ENCODE results near the gene TMEM170A. TPM values are rescaled to one million over a fixed set of nuclear protein-coding genes. Genes with fewer than 3 reads are reported as not detected.

The TMEM170A gene
- total RNA-seq, 2 donors from 2014 or later: 22.6 to 30.8 TPM

DNA sequence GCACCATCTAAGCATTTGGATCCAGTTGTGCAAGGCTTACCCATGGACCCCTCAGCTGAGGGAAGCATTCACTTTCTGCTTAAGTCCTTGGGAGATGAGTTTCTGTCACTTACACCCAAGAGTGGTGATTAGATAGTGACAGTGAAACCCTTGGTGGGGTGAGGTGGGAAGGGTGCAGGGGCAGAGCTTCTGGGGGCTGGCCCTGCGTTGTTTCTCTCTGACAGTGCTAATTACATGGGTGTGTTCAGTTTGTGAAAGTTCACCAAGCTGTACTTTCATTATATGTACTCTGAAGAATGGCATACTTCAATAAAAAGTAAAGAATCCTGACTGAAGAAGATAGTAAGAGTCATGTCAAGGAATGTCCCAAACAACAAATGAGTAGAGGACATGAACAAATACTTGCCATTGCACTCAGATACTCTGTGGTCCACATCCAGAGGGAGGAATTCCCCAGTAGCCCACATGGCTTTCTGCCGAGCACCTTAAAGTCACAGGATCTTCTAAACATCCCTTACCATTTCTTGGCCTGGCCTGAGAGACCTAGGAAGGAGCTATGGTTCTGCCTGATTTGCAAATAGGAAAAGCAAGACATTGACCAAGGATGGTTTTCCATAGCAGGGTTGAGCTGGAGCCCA lies 22.3 kb upstream of the TMEM170A start:
- no peaks in the 10 kb centered on the region for H3K36me3 Mint-ChIP-seq (ENCODE audit: low read depth)
- H3K27ac Mint-ChIP-seq: no peak overlapping the region
- ATAC-seq (replicated peaks): peak; percentile 52
- no peaks in the 10 kb centered on the region for H3K4me1 Mint-ChIP-seq
- no peaks in the 10 kb centered on the region for H3K9me3 Mint-ChIP-seq
- H3K27me3 Mint-ChIP-seq: peaks cover 18% of the 10 kb centered on the region
- H3K4me3 Mint-ChIP-seq: no peak overlapping the region

GRCh38 chr16:75486014-75486675 lies 21.7 kb upstream of the TMEM170A start:
- Mint-ChIP-seq H3K27me3 (peaks cover 18% of the 10 kb centered on the region), H3K9me3 (no peaks in the 10 kb centered on the region), H3K4me3 (no peak overlapping the region), H3K36me3 (ENCODE audit: low read depth) (no peaks in the 10 kb centered on the region), H3K4me1 (no peaks in the 10 kb centered on the region), H3K27ac (no peak overlapping the region)
- ATAC-seq (replicated peaks): no peak

DNA sequence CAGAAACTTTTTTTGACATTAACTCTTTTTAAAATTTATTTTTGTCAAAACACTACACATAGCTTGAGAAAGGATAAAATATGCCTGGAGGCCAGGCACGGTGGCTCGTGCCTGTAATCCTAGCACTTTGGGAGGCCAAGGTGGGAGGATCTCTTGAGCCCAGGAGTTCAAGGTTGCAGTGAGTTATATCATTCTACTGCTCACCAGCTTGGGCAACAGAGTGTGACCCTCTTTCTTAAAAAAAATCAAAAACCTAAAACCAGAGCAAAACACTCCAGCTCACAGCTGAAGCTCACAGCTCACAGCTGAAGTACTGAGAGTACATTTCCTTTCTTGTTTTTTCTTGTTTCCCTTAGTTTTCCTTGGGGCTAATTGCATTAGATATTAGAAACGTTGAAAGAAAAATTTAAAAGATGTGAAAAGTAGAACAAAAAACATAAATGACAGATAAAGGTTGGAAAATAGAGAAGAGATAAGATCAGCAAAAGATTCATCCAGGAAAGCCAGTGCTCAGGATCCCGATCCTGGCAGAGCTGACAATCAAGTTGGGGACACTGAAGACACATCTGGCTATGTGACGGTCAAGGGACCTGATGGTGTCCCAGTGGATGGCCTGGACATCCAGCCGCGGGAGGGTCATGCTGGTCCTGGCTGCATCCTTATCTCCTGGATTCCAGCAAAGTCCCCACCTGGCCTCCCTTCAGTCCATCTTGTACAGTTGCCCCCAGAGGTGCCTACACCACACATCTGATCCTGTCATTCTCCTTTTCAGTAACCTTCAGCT lies 20.9 kb upstream of the TMEM170A start:
- H3K4me3 Mint-ChIP-seq: no peak overlapping the region
- H3K36me3 Mint-ChIP-seq (ENCODE audit: low read depth): no peaks in the 10 kb centered on the region
- H3K9me3 Mint-ChIP-seq: no peaks in the 10 kb centered on the region
- H3K27ac Mint-ChIP-seq: no peak overlapping the region
- ATAC-seq (replicated peaks): no peak
- H3K4me1 Mint-ChIP-seq: no peaks in the 10 kb centered on the region
- peaks cover 18% of the 10 kb centered on the region for H3K27me3 Mint-ChIP-seq

- no peaks in the 10 kb centered on the region for H3K36me3 Mint-ChIP-seq (ENCODE audit: low read depth)
- peak; percentile 39 for ATAC-seq (replicated peaks)
- H3K27me3 Mint-ChIP-seq: peaks cover 13% of the 10 kb centered on the region
- H3K4me3 Mint-ChIP-seq: no peak overlapping the region
- H3K9me3 Mint-ChIP-seq: no peaks in the 10 kb centered on the region
- no peak overlapping the region for H3K27ac Mint-ChIP-seq
- no peaks in the 10 kb centered on the region for H3K4me1 Mint-ChIP-seq
These were observed 18.7 kb upstream of the TMEM170A start for GRCh38 chr16:75483222-75483621.

DNA sequence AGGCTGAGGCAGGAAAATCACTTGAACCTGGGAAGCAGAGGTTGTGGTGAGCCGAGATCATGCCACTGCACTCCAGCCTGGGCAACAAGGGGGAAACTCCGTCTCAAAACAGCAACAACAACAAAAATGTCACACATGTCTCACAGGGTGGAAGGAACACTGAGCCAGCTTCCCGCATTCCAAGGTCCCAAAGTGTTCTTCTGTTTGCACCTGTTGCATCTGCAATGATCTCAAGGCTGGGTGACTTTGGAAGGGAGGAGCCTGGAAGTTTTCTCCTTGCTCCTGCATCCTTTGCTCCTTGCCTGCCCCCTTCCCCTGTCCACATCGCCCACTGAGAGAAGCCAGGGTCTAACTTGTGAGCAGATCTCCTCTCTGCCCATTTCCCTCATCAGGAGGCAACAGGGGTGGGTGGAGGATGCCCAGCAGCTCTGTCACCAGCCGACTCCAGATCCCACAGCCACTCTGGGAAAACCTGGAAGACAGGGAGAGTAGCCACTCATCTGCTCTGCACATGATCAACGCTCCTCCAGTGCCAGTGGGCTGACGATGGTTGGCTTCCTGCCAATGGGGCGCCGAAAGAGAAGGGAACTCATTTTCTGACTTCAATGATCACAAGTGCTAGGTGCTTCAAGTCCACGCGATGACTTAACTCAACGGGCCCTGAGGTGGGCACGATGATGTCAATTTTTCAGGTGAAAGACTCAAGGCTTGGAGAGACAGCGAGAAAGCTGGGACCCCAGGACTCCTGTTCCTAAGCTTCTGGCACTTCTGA lies 18.1 kb upstream of the TMEM170A start:
- H3K27ac Mint-ChIP-seq: no peak overlapping the region
- no peaks in the 10 kb centered on the region for H3K36me3 Mint-ChIP-seq (ENCODE audit: low read depth)
- no peaks in the 10 kb centered on the region for H3K4me1 Mint-ChIP-seq
- H3K27me3 Mint-ChIP-seq: peaks cover 13% of the 10 kb centered on the region
- no peak for ATAC-seq (replicated peaks)
- no peaks in the 10 kb centered on the region for H3K9me3 Mint-ChIP-seq
- no peak overlapping the region for H3K4me3 Mint-ChIP-seq

- no peak overlapping the region for H3K4me3 Mint-ChIP-seq
- H3K36me3 Mint-ChIP-seq (ENCODE audit: low read depth): no peaks in the 10 kb centered on the region
These were observed 17.0 kb upstream of the TMEM170A start for GRCh38 chr16:75481475-75481874.

GRCh38 chr16:75479421-75479990 lies 15.0 kb upstream of the TMEM170A start:
- ATAC-seq (replicated peaks): no peak
- H3K9me3 Mint-ChIP-seq: no peaks in the 10 kb centered on the region
- H3K27ac Mint-ChIP-seq: no peak overlapping the region
- no peaks in the 10 kb centered on the region for H3K4me1 Mint-ChIP-seq
- H3K36me3 Mint-ChIP-seq (ENCODE audit: low read depth): no peaks in the 10 kb centered on the region
- H3K4me3 Mint-ChIP-seq: no peak overlapping the region
- no peaks in the 10 kb centered on the region for H3K27me3 Mint-ChIP-seq

More at GRCh38 chr16:75481475-75481874, 17.0 kb upstream of the TMEM170A start:
- Mint-ChIP-seq H3K27ac (no peak overlapping the region), H3K9me3 (no peaks in the 10 kb centered on the region), H3K27me3 (peaks cover 9% of the 10 kb centered on the region), H3K4me1 (no peaks in the 10 kb centered on the region)
- no peak for ATAC-seq (replicated peaks)

DNA sequence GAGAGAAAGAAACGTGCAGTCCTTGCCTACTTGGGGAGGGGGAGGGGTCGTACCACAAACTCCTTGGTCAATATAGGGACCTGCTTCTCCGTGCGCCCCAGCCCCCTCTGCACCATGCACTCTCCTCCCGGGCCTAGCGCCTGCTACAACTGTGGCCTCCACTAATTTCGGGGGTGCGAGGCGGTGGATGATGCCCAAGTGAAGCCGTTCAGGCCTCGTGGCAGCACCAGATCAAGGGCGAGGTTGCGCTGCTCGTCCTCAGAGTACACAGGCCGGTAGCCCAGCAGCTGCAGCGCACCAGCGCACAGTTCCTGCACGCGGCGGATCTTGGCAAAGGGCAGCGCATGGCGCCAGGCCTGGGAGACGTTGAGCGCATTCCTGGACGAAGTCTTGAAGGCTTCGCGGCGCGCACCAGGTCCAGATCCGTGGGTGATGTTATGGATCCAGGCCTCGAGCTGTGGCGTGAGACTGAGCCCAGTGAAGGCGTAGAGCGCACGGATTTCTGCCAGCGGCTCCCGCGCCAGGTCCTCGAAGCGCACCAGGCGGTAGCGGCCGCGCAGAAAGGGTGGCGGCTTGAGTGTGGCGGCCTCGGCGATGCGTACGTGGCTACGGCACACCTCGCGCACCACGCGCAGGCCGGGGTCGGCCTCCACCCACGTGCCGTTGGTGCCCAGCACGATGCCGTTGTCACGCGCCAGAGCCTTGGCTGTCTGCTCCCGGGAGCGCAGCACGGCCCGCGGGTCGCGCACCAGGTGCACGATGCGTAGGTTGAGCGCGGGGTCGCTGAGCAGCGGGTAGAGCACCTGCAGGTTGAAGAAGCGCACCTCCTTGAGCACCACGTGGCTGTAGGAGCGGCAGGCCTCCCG lies 14.2 kb upstream of the TMEM170A start:
- H3K27ac Mint-ChIP-seq: no peak overlapping the region
- ATAC-seq (replicated peaks): no peak
- H3K4me3 Mint-ChIP-seq: no peak overlapping the region
- H3K4me1 Mint-ChIP-seq: no peaks in the 10 kb centered on the region
- H3K9me3 Mint-ChIP-seq: no peaks in the 10 kb centered on the region
- no peaks in the 10 kb centered on the region for H3K27me3 Mint-ChIP-seq
- H3K36me3 Mint-ChIP-seq (ENCODE audit: low read depth): no peaks in the 10 kb centered on the region

DNA sequence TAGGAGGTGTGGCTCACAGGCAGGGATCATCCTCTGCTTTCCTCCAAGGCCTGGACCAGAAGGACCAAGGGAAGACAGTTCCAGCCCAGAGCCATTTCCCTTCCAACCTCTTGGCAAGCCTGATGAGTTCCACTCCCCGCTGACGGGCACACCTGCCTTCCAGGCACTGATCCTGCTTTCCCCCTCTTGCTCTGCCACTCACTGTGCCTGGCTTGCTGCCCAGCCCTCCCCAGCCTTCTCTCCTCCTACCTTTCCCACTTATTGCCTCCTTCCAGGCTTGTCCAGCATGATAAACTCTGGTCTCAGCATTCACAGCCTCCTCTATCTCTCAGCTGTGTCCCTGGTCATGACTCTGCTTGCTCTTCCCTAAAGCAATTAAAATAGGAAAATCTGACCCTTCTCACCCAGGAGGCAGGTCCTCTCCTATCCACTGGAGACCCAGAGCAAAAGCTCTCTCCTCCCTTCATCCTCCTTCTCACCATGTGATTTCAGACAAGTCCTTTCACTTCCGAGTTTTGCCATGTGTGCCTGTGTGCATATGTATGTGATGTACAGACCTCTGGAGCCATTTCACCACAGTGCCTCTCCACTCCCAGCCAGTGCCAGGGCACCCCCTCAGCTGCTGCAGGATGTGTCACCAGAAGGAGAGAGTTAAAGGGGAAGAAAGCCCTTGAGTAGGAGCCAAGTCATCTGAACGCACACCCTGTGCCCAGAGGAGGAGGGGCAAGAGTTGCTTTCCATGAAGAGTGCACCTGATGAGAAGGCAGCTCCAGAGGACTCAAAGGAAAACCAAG lies 13.4 kb upstream of the TMEM170A start:
- ATAC-seq (replicated peaks): no peak
- Mint-ChIP-seq H3K4me3 (no peak overlapping the region), H3K9me3 (no peaks in the 10 kb centered on the region), H3K36me3 (ENCODE audit: low read depth) (no peaks in the 10 kb centered on the region), H3K27me3 (no peaks in the 10 kb centered on the region), H3K27ac (no peak overlapping the region), H3K4me1 (no peaks in the 10 kb centered on the region)

GRCh38 chr16:75476817-75477216 lies 12.3 kb upstream of the TMEM170A start:
- no peak overlapping the region for H3K4me3 Mint-ChIP-seq
- ATAC-seq (replicated peaks): no peak
- H3K4me1 Mint-ChIP-seq: peaks cover 3% of the 10 kb centered on the region
- H3K9me3 Mint-ChIP-seq: no peaks in the 10 kb centered on the region
- no peak overlapping the region for H3K27ac Mint-ChIP-seq
- no peaks in the 10 kb centered on the region for H3K36me3 Mint-ChIP-seq (ENCODE audit: low read depth)
- H3K27me3 Mint-ChIP-seq: no peaks in the 10 kb centered on the region

- no peaks in the 10 kb centered on the region for H3K27me3 Mint-ChIP-seq
- ATAC-seq (replicated peaks): peak; percentile 70
- H3K9me3 Mint-ChIP-seq: no peaks in the 10 kb centered on the region
- H3K27ac Mint-ChIP-seq: no peak overlapping the region
- no peaks in the 10 kb centered on the region for H3K36me3 Mint-ChIP-seq (ENCODE audit: low read depth)
- H3K4me1 Mint-ChIP-seq: peaks cover 5% of the 10 kb centered on the region
- no peak overlapping the region for H3K4me3 Mint-ChIP-seq
These were observed 10.9 kb upstream of the TMEM170A start for GRCh38 chr16:75475420-75475847.

DNA sequence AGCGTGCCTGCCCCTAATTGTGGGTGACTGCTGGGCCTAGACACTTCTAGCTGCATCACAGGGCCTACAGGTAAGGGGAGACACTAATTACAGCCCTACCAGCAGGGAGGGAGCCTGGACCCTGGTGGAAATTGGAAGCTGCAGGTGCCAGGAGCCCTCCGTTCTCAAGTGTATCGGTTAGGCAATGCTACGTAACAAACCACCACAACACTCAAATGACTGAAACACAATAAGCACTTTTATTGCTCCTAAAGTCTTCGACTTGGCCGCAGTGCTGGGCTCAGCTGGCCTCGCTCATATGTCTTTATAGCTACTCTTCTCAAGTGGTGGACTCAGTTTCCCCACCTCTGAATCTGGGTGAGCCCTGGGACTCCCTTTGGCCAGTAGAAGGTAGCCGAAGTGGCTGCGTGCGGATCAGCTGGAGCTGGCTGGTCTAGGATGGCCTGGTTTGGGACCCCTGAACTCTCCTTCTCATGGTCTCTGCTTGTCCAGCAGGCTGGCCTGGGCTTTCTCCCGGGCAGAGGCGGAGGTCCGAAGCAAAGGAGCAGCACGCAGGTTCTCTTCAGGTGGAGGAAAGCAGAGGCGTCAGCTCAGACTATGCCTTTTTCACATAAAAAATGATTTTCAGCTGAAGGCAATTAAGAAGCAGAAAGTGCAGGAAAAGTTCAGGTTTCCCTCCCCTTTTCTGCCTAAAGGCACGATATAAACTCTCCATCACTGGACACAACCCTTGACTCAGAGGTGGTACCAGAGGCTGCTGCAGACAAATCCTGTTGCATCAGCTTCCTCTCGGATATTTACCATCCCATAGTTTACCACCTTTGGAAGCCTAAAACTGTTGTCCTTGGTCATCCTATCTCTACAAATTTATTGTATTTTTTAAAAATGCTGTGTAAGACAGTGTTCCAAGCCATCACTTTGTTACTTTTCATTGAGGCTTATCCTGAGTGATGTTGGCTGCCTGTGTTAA lies 8.7 kb upstream of the TMEM170A start:
- Mint-ChIP-seq H3K36me3 (ENCODE audit: low read depth) (no peaks in the 10 kb centered on the region), H3K9me3 (no peaks in the 10 kb centered on the region), H3K27ac (no peak overlapping the region), H3K27me3 (no peaks in the 10 kb centered on the region), H3K4me1 (peaks cover 5% of the 10 kb centered on the region), H3K4me3 (no peak overlapping the region)
- ATAC-seq (replicated peaks): no peak

Data from activated T-helper 17 cell treated with anti-CD3 and anti-CD28 coated beads, Interleukin-2, amount 50 U/mL, for 72 hours (primary cell).